ENCODE measurements around the gene BSN. TPM values are rescaled to one million over a fixed set of nuclear protein-coding genes. Genes with fewer than 3 reads are reported as not detected.
"Not testable (repeated sequence)": the region's sequence is repeated elsewhere in the genome, so short reads cannot be mapped to it uniquely, and the experiment has no call there.

The BSN gene
- total and polyA plus RNA-seq, 2 of the 4 experiments (the other 2 are of a cell fraction) = under 0.01 to 0.03 TPM

GRCh38 chr3:49691481-49691880 is 137.2 kb downstream of the BSN start:
- H2BK20ac ChIP-seq (ENCODE audit: low read depth, low read length); H4K91ac ChIP-seq (ENCODE audit: insufficient read depth, low read depth, low read length); H2BK5ac ChIP-seq (ENCODE audit: low read depth, low read length, poor library complexity, severe bottlenecking); H3K36me3 ChIP-seq (ENCODE audit: control insufficient read depth, insufficient read depth, low read length); H2AK5ac ChIP-seq (ENCODE audit: low read depth, low read length); H3K23ac ChIP-seq (ENCODE audit: low read depth, low read length); H3K9ac ChIP-seq (ENCODE audit: low read depth, low read length); H3K9me3 ChIP-seq (ENCODE audit: control insufficient read depth, insufficient read depth, low read length); H4K5ac ChIP-seq (ENCODE audit: low read depth, low read length); H4K20me1 ChIP-seq (ENCODE audit: insufficient read depth, low read length); H3K14ac ChIP-seq (replicated peaks; ENCODE audit: low read depth, low read length); H2BK15ac ChIP-seq (ENCODE audit: low read depth, low read length); H3K27ac ChIP-seq (ENCODE audit: insufficient read depth, low read length); H3K9me1 ChIP-seq (ENCODE audit: insufficient read depth, low read length); H3K27me3 ChIP-seq (ENCODE audit: control insufficient read depth, insufficient read depth, low read length); H3K4me2 ChIP-seq (ENCODE audit: low read depth, low read length); in situ Hi-C loops (cut with MboI; ENCODE audit: low sequenced_read_pairs); DNase-seq; H2BK120ac ChIP-seq (ENCODE audit: low read depth, low read length); CTCF ChIA-PET; H2AFZ ChIP-seq (replicated peaks; ENCODE audit: low read length, poor library complexity); H3K4me3 ChIP-seq (ENCODE audit: insufficient read depth, low read depth, low read length); ATAC-seq (ENCODE audit: low read depth); H3K4me1 ChIP-seq (ENCODE audit: control insufficient read depth, insufficient read depth, low read length); BruUV-seq (replicated peaks); POLR2A ChIA-PET (ENCODE audit: unreplicated experiment); H3K4ac ChIP-seq (ENCODE audit: low read depth, low read length); dilution Hi-C loops (cut with HindIII; ENCODE audit: low sequenced_read_pairs, unreplicated experiment); H3K56ac ChIP-seq (ENCODE audit: extremely low read depth, insufficient read depth, low read length); H2AK9ac ChIP-seq (replicated peaks; ENCODE audit: low read depth, low read length, poor library complexity); intact Hi-C loops (cut with micrococcal nuclease); H3K18ac ChIP-seq (ENCODE audit: low read depth, low read length); H4K8ac ChIP-seq (ENCODE audit: low read depth in 2 of 2, low read length in 2 of 2): not testable (repeated sequence)
- WGBS, 2 experiments (ENCODE audit: extremely low coverage in 2 of 2, insufficient read length in 1 of 2) = 80% methylated on average over 1 of the region's 3 CpGs; no CpG with 5 or more reads in 1 of the 2 experiments
- peaks cover 7 to 36% of the 10 kb centered on the region in 2 experiments for H3K79me1 ChIP-seq (ENCODE audit: low read depth in 1 of 2, low read length in 2 of 2)

GRCh38 chr3:49694409-49695070 is 140.3 kb downstream of the BSN start:
- H2AFZ ChIP-seq (replicated peaks; ENCODE audit: low read length, poor library complexity); H2BK15ac ChIP-seq (ENCODE audit: low read depth, low read length); H2BK20ac ChIP-seq (ENCODE audit: low read depth, low read length); BruUV-seq (replicated peaks); H3K4me1 ChIP-seq (ENCODE audit: control insufficient read depth, insufficient read depth, low read length); in situ Hi-C loops (cut with MboI; ENCODE audit: low sequenced_read_pairs); H3K56ac ChIP-seq (ENCODE audit: extremely low read depth, insufficient read depth, low read length); H2AK5ac ChIP-seq (ENCODE audit: low read depth, low read length); H2AK9ac ChIP-seq (replicated peaks; ENCODE audit: low read depth, low read length, poor library complexity); H3K27me3 ChIP-seq (ENCODE audit: control insufficient read depth, insufficient read depth, low read length); H3K14ac ChIP-seq (replicated peaks; ENCODE audit: low read depth, low read length); H3K4ac ChIP-seq (ENCODE audit: low read depth, low read length); H2BK5ac ChIP-seq (ENCODE audit: low read depth, low read length, poor library complexity, severe bottlenecking); H4K91ac ChIP-seq (ENCODE audit: insufficient read depth, low read depth, low read length); H3K23ac ChIP-seq (ENCODE audit: low read depth, low read length); ATAC-seq (ENCODE audit: low read depth); H3K18ac ChIP-seq (ENCODE audit: low read depth, low read length); H3K27ac ChIP-seq (ENCODE audit: insufficient read depth, low read length); H3K4me3 ChIP-seq (ENCODE audit: insufficient read depth, low read depth, low read length); H4K8ac ChIP-seq (ENCODE audit: low read depth in 2 of 2, low read length in 2 of 2); H3K9me1 ChIP-seq (ENCODE audit: insufficient read depth, low read length); DNase-seq; CTCF ChIA-PET; dilution Hi-C loops (cut with HindIII; ENCODE audit: low sequenced_read_pairs, unreplicated experiment); POLR2A ChIA-PET (ENCODE audit: unreplicated experiment); H2BK120ac ChIP-seq (ENCODE audit: low read depth, low read length); H4K5ac ChIP-seq (ENCODE audit: low read depth, low read length); H3K9ac ChIP-seq (ENCODE audit: low read depth, low read length); H3K4me2 ChIP-seq (ENCODE audit: low read depth, low read length); H4K20me1 ChIP-seq (ENCODE audit: insufficient read depth, low read length); H3K9me3 ChIP-seq (ENCODE audit: control insufficient read depth, insufficient read depth, low read length); intact Hi-C loops (cut with micrococcal nuclease): not testable (repeated sequence)
- peaks cover 14% of the 10 kb centered on the region for H3K36me3 ChIP-seq (ENCODE audit: control insufficient read depth, insufficient read depth, low read length)
- peaks cover 7 to 34% of the 10 kb centered on the region in 2 experiments for H3K79me1 ChIP-seq (ENCODE audit: low read depth in 1 of 2, low read length in 2 of 2)
- WGBS, 2 experiments (ENCODE audit: extremely low coverage in 2 of 2, insufficient read length in 1 of 2) = no CpG with 5 or more reads among the region's 6 CpGs

Measured in IMR-90 (cell line).